GM20000 (cell line): ENCODE data around the gene TMX1.
A peak's percentile ranks its signal among the peaks of the same experiment; 100 is the strongest.

Experiments
- DNase-seq: peaks from one replicate; pipeline ENCODE4 v3.0.0; 2012; ENCODE audit warnings: low spot score
- CTCF ChIP-seq: IDR thresholded peaks from 2 replicates; pipeline ENCODE4 v1.5.1; 2012; ENCODE audit warnings: mild to moderate bottlenecking, control low read depth; ENCODE audit errors: extremely low read depth, missing control alignments

TMX1 gene

GRCh38 chr14:51283402-51284085 lies 43.5 kb downstream of the TMX1 start:
- TF ChIP-seq CTCF, result peak; percentile 35
- peak; percentile 45 for DNase-seq

GRCh38 chr14:51284241-51284640 lies 44.2 kb downstream of the TMX1 start:
- no peak for DNase-seq
- TF ChIP-seq CTCF, result no peak

GRCh38 chr14:51285120-51285519 lies 45.1 kb downstream of the TMX1 start:
- TF ChIP-seq CTCF, result no peak
- peak; percentile 44 for DNase-seq

- DNase-seq, result no peak
- TF ChIP-seq CTCF, result no peak
Observed at GRCh38 chr14:51289169-51289568, 49.1 kb downstream of the TMX1 start.

GRCh38 chr14:51290132-51290531 lies 50.1 kb downstream of the TMX1 start:
- no peak for DNase-seq
- no peak for TF ChIP-seq CTCF

GRCh38 chr14:51291016-51291415 lies 51.0 kb downstream of the TMX1 start:
- no peak for TF ChIP-seq CTCF
- DNase-seq, result no peak

- TF ChIP-seq CTCF, result no peak
- DNase-seq, result no peak
Observed at GRCh38 chr14:51293149-51293911, 53.3 kb downstream of the TMX1 start.
